Lower lobe of right lung (tissue), 2 donors: Measurements from ENCODE around the gene UBR3. TPM values are rescaled to one million over a fixed set of nuclear protein-coding genes. Genes with fewer than 3 reads are reported as not detected.
A peak's percentile ranks its signal among the peaks of the same experiment; 100 is the strongest.
"Not testable (repeated sequence)": the region's sequence is repeated elsewhere in the genome, so short reads cannot be mapped to it uniquely, and the experiment has no call there.

Experiments used
- ATAC-seq, 2 donors: fragments of 200-7000 bp; cut with Tn5 transposase; one replicate each; pipeline ENCODE4 v1.9.1; 2020 to 2022; ENCODE audit warnings: mild to moderate bottlenecking in 2 of 2, moderate library complexity in 2 of 2
- DNase-seq: peaks from one replicate; pipeline ENCODE4 v3.0.0-alpha.2; 2020
- H3K27ac ChIP-seq: fragments of 200-600 bp; one replicate; pipeline ENCODE4 v1.8.0; 2022
- H3K27me3 ChIP-seq: fragments of 200-600 bp; one replicate; pipeline ENCODE4 v1.8.0; 2022; ENCODE audit warnings: low read depth
- H3K36me3 ChIP-seq: fragments of 200-600 bp; one replicate; pipeline ENCODE4 v1.8.0; 2022; ENCODE audit warnings: mild to moderate bottlenecking
- H3K4me1 ChIP-seq: fragments of 200-600 bp; one replicate; pipeline ENCODE4 v1.8.0; 2022
- H3K4me3 ChIP-seq: fragments of 200-600 bp; one replicate; pipeline ENCODE4 v1.8.0; 2022; ENCODE audit warnings: mild to moderate bottlenecking
- H3K9me3 ChIP-seq: fragments of 200-600 bp; one replicate; pipeline ENCODE4 v1.8.0; 2022
- CTCF ChIP-seq: fragments of 200-600 bp; IDR thresholded peaks from one replicate; pipeline ENCODE4 v1.8.0; 2022; ENCODE audit warnings: antibody characterized with exemption, mild to moderate bottlenecking
- intact Hi-C: fragments of 100-400 bp; cut with DNase I; formaldehyde crosslinking; loops from one replicate; pipeline ENCODE4 v1.11.0; 2022
- total RNA-seq: library from RNA; stranded (reverse); fragmentation: NEBNext Ultra II Directional; extraction: Animal tissue kit (Norgen Biotek cat#: 25700); gene quantifications from one replicate; pipeline ENCODE4 v1.2.1, GENCODE V29; 2021
- donor health status: DM: no; HTN: yes; CAD: no; lungs with severe emphysema.

Gene UBR3
- total RNA-seq, 1 donor from 2014 or later: 46.7 TPM

GRCh38 chr2:169923977-169924376, 96.7 kb downstream of the UBR3 start:
- no peak overlapping the region for H3K4me3 ChIP-seq
- DNase-seq (no peak), ATAC-seq (peak in 1 of 2 donors; percentile 69)
- H3K4me1 ChIP-seq: no peaks in the 10 kb centered on the region
- no peak overlapping the region for H3K27ac ChIP-seq
- H3K36me3 ChIP-seq: peaks cover 39% of the 10 kb centered on the region
- TF ChIP-seq CTCF: no peak
- intact Hi-C loops: no loop called here
- H3K9me3 ChIP-seq: no peaks in the 10 kb centered on the region
- no peaks in the 10 kb centered on the region for H3K27me3 ChIP-seq

- intact Hi-C loops: no loop called here
- H3K27ac ChIP-seq: no peak overlapping the region
- no peak for TF ChIP-seq CTCF
- no peaks in the 10 kb centered on the region for H3K4me1 ChIP-seq
- H3K27me3 ChIP-seq: no peaks in the 10 kb centered on the region
- H3K9me3 ChIP-seq: no peaks in the 10 kb centered on the region
- no peak for ATAC-seq
- H3K4me3 ChIP-seq: no peak overlapping the region
- DNase-seq: no peak
- peaks cover 41% of the 10 kb centered on the region for H3K36me3 ChIP-seq
Measured at GRCh38 chr2:169925968-169926367, 98.7 kb downstream of the UBR3 start.

- TF ChIP-seq CTCF: peak; percentile 76
- peak in 1 of 2 donors; percentile 42 for ATAC-seq
- intact Hi-C loops: no loop called here
Measured at GRCh38 chr2:169928463-169928864, 101.2 kb downstream of the UBR3 start.

GRCh38 chr2:169933124-169933711, 106.0 kb downstream of the UBR3 start:
- peaks cover 15% of the 10 kb centered on the region for H3K36me3 ChIP-seq
- DNase-seq: no peak
- H3K27ac ChIP-seq: no peak overlapping the region
- ATAC-seq: no peak
- no peaks in the 10 kb centered on the region for H3K9me3 ChIP-seq
- intact Hi-C loops: no loop called here
- TF ChIP-seq CTCF: peak; percentile 38
- no peaks in the 10 kb centered on the region for H3K27me3 ChIP-seq
- H3K4me3 ChIP-seq: no peak overlapping the region
- no peaks in the 10 kb centered on the region for H3K4me1 ChIP-seq

More at GRCh38 chr2:169928463-169928864, 101.2 kb downstream of the UBR3 start:
- H3K9me3 ChIP-seq: no peaks in the 10 kb centered on the region
- H3K27me3 ChIP-seq: no peaks in the 10 kb centered on the region
- H3K27ac ChIP-seq: no peak overlapping the region
- no peak for DNase-seq
- H3K36me3 ChIP-seq: peaks cover 52% of the 10 kb centered on the region
- H3K4me1 ChIP-seq: no peaks in the 10 kb centered on the region
- H3K4me3 ChIP-seq: no peak overlapping the region

GRCh38 chr2:169936652-169937051, 109.4 kb downstream of the UBR3 start:
- DNase-seq, H3K9me3 ChIP-seq, H3K27me3 ChIP-seq, H3K27ac ChIP-seq, ATAC-seq, H3K4me3 ChIP-seq, H3K4me1 ChIP-seq, intact Hi-C loops: not testable (repeated sequence)
- peaks cover 13% of the 10 kb centered on the region for H3K36me3 ChIP-seq

GRCh38 chr2:169945515-169945914, 118.3 kb downstream of the UBR3 start:
- no peak for TF ChIP-seq CTCF
- peaks cover 55% of the 10 kb centered on the region for H3K36me3 ChIP-seq
- H3K9me3 ChIP-seq: no peaks in the 10 kb centered on the region
- H3K27me3 ChIP-seq: no peaks in the 10 kb centered on the region
- DNase-seq: no peak
- intact Hi-C loops: no loop called here
- no peaks in the 10 kb centered on the region for H3K4me1 ChIP-seq
- H3K27ac ChIP-seq: no peak overlapping the region
- ATAC-seq: no peak
- H3K4me3 ChIP-seq: no peak overlapping the region
